ENCODE data around the gene CCSER1.
"Not testable (repeated sequence)": the region's sequence is repeated elsewhere in the genome, so short reads cannot be mapped to it uniquely, and the experiment has no call there.

Gene CCSER1

GRCh38 chr4:91198951-91199350, 1071.8 kb downstream of the CCSER1 start:
- no peak overlapping the region for H3K9ac ChIP-seq
- no peaks in the 10 kb centered on the region for H3K27me3 ChIP-seq
- peak overlapping the region in 7 of 11 experiments; percentile 0 to 50 (median 2); a peak in 6 of 22 replicates for H3K4me2 ChIP-seq
- no peaks in the 10 kb centered on the region for H3K36me3 ChIP-seq
- H3K9me3 ChIP-seq (replicated peaks in 1 of 11), result no peaks in the 10 kb centered on the region
- H3K27ac ChIP-seq, result no peak overlapping the region
- H4K20me1 ChIP-seq, result no peaks in the 10 kb centered on the region
- H3K4me3 ChIP-seq, result no peak overlapping the region
- no peaks in the 10 kb centered on the region for H3K4me1 ChIP-seq
- no peak for TF ChIP-seq Cebpa-rat (IDR thresholded peaks at IDR 0.05)

GRCh38 chr4:91207535-91207934, 1080.3 kb downstream of the CCSER1 start:
- TF ChIP-seq Cebpa-rat (IDR thresholded peaks at IDR 0.05), result peak in 1 of 11 experiments; percentile 59; a peak in 3 of 22 replicates
- peak overlapping the region in 10 of 11 experiments; percentile 22 to 66 (median 48); a peak in 18 of 22 replicates for H3K4me2 ChIP-seq
- H4K20me1 ChIP-seq, result no peaks in the 10 kb centered on the region
- H3K4me3 ChIP-seq, result no peak overlapping the region
- no peaks in the 10 kb centered on the region for H3K9me3 ChIP-seq (replicated peaks in 1 of 11)
- no peak overlapping the region for H3K9ac ChIP-seq
- H3K36me3 ChIP-seq, result no peaks in the 10 kb centered on the region
- H3K27ac ChIP-seq, result peak overlapping the region in 6 of 11 experiments; percentile 48 to 73 (median 59); a peak in 10 of 22 replicates
- H3K27me3 ChIP-seq, result no peaks in the 10 kb centered on the region
- peaks cover 13 to 31% (median 25%) of the 10 kb centered on the region in 10 experiments; a peak in 17 of 20 replicates for H3K4me1 ChIP-seq

GRCh38 chr4:91212211-91212610, 1085.0 kb downstream of the CCSER1 start:
- Histone ChIP-seq H3K9me3 (replicated peaks in 1 of 11) (peaks cover 0 to 6% (median 0%) of the 10 kb centered on the region in 11 experiments; a peak in 2 of 22 replicates), H3K36me3 (no peaks in the 10 kb centered on the region), H3K4me3 (no peak overlapping the region), H4K20me1 (no peaks in the 10 kb centered on the region), H3K4me2 (no peak overlapping the region), H3K27ac (no peak overlapping the region), H3K4me1 (peaks cover 8 to 14% (median 10%) of the 10 kb centered on the region in 10 experiments; a peak in 15 of 20 replicates), H3K9ac (no peak overlapping the region), H3K27me3 (no peaks in the 10 kb centered on the region)
- TF ChIP-seq Cebpa-rat (IDR thresholded peaks at IDR 0.05), result no peak

DNA sequence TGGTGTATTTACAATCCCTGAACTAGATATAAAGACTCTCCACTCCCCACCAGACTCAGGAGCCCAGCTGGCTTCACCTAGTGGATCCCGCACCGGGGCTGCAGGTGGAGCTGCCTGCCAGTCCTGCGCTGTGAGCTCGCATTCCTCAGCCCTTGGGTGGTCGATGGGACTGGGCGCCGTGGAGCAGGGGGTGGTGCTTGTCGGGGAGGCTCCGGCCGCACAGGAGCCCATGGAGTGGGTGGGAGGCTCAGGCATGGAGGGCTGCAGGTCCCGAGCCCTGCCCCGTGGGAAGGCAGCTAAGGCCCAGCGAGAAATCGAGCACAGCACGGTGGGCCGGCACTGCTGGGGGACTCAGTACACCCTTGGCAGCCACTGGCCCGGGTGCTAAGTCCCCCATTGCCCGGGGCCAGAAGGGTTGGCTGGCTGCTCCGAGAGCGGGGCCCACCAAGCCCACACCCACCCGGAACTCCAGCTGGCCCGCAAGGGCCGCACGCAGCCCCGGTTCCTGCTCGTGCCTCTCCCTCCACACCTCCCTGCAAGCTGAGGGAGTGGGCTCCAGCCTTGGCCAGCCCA, 1090.7 kb downstream of the CCSER1 start:
- H3K4me1 ChIP-seq, H3K4me2 ChIP-seq, H4K20me1 ChIP-seq, H3K27me3 ChIP-seq, H3K4me3 ChIP-seq, H3K27ac ChIP-seq, H3K9ac ChIP-seq, H3K36me3 ChIP-seq: not testable (repeated sequence)
- H3K9me3 ChIP-seq (replicated peaks in 1 of 11), result peaks cover 0 to 12% (median 4%) of the 10 kb centered on the region in 11 experiments; a peak in 7 of 22 replicates

DNA sequence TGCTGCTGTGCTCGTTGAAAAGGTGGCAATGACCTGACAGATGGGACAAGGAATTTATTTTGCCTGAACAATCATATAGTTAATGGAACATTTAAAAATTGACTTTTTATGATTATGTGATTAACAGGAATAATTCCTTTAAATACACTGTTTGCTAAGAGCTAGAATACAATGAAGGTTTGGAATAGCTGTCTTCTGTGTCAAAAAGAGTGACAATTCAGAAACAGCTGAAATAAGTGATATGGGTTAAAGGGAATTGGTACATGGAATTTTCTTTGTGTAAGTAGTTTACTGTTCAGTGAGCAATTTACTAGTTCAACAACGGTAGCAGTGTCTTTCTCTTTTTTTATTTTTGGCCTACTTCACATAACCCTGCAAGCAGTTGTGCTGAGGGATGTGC, 1093.1 kb downstream of the CCSER1 start:
- Histone ChIP-seq H3K4me2 (no peak overlapping the region), H3K9me3 (replicated peaks in 1 of 11) (peaks cover 0 to 12% (median 4%) of the 10 kb centered on the region in 11 experiments; a peak in 7 of 22 replicates), H3K36me3 (no peaks in the 10 kb centered on the region), H3K9ac (no peak overlapping the region), H3K4me3 (no peak overlapping the region), H4K20me1 (no peaks in the 10 kb centered on the region), H3K27ac (no peak overlapping the region), H3K27me3 (no peaks in the 10 kb centered on the region), H3K4me1 (no peaks in the 10 kb centered on the region)
- TF ChIP-seq Cebpa-rat (IDR thresholded peaks at IDR 0.05), result no peak

- H3K36me3 ChIP-seq, result no peaks in the 10 kb centered on the region
- H3K4me3 ChIP-seq, result no peak overlapping the region
- TF ChIP-seq Cebpa-rat (IDR thresholded peaks at IDR 0.05), result no peak
- no peak overlapping the region for H3K27ac ChIP-seq
- H3K9me3 ChIP-seq (replicated peaks in 1 of 11), result peaks cover 0 to 8% (median 2%) of the 10 kb centered on the region in 11 experiments; a peak in 7 of 22 replicates
- no peaks in the 10 kb centered on the region for H3K4me1 ChIP-seq
- H4K20me1 ChIP-seq, result no peaks in the 10 kb centered on the region
- no peak overlapping the region for H3K9ac ChIP-seq
- no peaks in the 10 kb centered on the region for H3K27me3 ChIP-seq
- H3K4me2 ChIP-seq, result no peak overlapping the region
Observed at GRCh38 chr4:91222014-91222413, 1094.8 kb downstream of the CCSER1 start.

- no peak overlapping the region for H3K4me2 ChIP-seq
- no peaks in the 10 kb centered on the region for H3K4me1 ChIP-seq
- 0 out of 22 replicates have a peak, but pooled peaks of 1 of the 11 experiments have one; percentile 8 for TF ChIP-seq Cebpa-rat (IDR thresholded peaks at IDR 0.05)
- no peaks in the 10 kb centered on the region for H3K36me3 ChIP-seq
- H3K27ac ChIP-seq, result no peak overlapping the region
- H3K9me3 ChIP-seq (replicated peaks in 1 of 11), result no peaks in the 10 kb centered on the region
- H3K27me3 ChIP-seq, result no peaks in the 10 kb centered on the region
- H4K20me1 ChIP-seq, result no peaks in the 10 kb centered on the region
- H3K9ac ChIP-seq, result no peak overlapping the region
- no peak overlapping the region for H3K4me3 ChIP-seq
Observed at GRCh38 chr4:91226867-91227266, 1099.7 kb downstream of the CCSER1 start.

DNA sequence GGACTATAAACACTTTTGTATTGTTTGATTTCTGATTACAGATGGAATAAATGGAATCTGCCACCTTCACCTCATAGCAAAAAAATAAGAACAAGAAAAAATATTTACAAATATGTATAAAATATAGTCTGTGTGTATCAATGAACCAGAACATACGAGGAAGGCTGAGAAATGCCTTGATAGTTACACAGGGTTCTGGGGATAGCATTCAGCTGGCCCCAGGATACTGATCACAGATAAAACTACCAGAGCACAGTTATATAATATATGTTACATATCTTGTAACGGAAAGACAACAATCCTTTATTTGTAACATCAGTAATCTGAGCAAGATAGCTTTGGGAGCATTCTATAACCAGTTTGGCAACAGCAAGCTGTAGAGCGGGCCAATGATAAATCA, 1101.5 kb downstream of the CCSER1 start:
- H3K36me3 ChIP-seq, result no peaks in the 10 kb centered on the region
- no peak overlapping the region for H3K27ac ChIP-seq
- no peak for TF ChIP-seq Cebpa-rat (IDR thresholded peaks at IDR 0.05)
- no peaks in the 10 kb centered on the region for H3K27me3 ChIP-seq
- no peaks in the 10 kb centered on the region for H4K20me1 ChIP-seq
- no peak overlapping the region for H3K9ac ChIP-seq
- H3K9me3 ChIP-seq (replicated peaks in 1 of 11), result no peaks in the 10 kb centered on the region
- H3K4me2 ChIP-seq, result no peak overlapping the region
- H3K4me1 ChIP-seq, result no peaks in the 10 kb centered on the region
- H3K4me3 ChIP-seq, result no peak overlapping the region

DNA sequence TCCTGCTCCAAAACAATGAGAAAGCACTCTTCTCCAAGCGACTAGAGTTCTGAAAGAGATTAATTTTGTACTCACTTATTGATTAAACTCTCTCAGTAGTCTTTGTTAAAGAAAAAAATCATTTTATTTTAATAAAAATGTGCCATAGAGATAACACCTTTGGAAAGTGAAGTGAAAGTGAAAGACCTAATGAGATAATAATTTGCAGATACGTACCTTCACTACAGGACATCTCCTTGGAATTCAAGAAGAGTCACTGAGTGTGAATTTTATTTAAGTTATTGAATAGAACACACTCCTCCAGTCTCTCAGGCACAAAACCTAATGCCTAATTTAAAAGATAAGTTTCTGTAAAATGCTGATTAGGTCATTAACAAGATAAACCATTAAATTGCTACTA, 1106.0 kb downstream of the CCSER1 start:
- no peak overlapping the region for H3K9ac ChIP-seq
- no peaks in the 10 kb centered on the region for H3K4me1 ChIP-seq
- TF ChIP-seq Cebpa-rat (IDR thresholded peaks at IDR 0.05), result no peak
- H3K36me3 ChIP-seq, result no peaks in the 10 kb centered on the region
- no peak overlapping the region for H3K4me2 ChIP-seq
- no peaks in the 10 kb centered on the region for H3K9me3 ChIP-seq (replicated peaks in 1 of 11)
- H3K27me3 ChIP-seq, result no peaks in the 10 kb centered on the region
- no peak overlapping the region for H3K27ac ChIP-seq
- no peak overlapping the region for H3K4me3 ChIP-seq
- no peaks in the 10 kb centered on the region for H4K20me1 ChIP-seq

DNA sequence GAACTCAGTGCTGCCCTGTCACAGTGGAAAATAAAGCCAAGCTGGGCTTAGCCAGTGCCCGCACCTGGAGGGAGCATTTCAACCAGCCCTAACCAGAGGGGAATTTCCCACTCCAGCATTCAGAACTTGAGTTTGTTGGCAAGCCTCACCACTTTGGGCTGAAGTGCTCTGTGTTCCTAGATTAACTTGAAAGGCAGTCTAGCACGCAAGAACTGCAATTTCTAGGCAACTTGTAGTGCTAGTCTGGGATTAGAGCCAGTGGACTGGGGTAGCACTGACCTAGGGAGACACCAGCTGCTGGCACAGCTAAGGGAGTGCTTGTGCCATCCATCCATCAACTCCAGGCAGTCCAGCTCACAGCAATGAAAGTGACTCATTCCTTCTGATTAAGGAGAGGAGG, 1115.9 kb downstream of the CCSER1 start:
- Histone ChIP-seq H3K4me2 (no peak overlapping the region), H3K36me3 (no peaks in the 10 kb centered on the region), H3K9me3 (replicated peaks in 1 of 11) (no peaks in the 10 kb centered on the region), H3K4me3 (no peak overlapping the region), H4K20me1 (no peaks in the 10 kb centered on the region), H3K27me3 (no peaks in the 10 kb centered on the region), H3K9ac (no peak overlapping the region), H3K27ac (no peak overlapping the region), H3K4me1 (no peaks in the 10 kb centered on the region)
- no peak for TF ChIP-seq Cebpa-rat (IDR thresholded peaks at IDR 0.05)

Measured in BLaER1 treated with 17β-estradiol and CSF1 and Interleukin-3, amounts not matched to agents 10 nM and 100 nM (cell line).